Suppressor macrophage (primary cell): Measurements from ENCODE around the gene RILP.

ENCODE experiments used
- DNase-seq, 4 experiments: peaks; one replicate each; pipeline ENCODE4 v3.0.0-alpha.2; 2020 to 2022

The RILP gene

DNA sequence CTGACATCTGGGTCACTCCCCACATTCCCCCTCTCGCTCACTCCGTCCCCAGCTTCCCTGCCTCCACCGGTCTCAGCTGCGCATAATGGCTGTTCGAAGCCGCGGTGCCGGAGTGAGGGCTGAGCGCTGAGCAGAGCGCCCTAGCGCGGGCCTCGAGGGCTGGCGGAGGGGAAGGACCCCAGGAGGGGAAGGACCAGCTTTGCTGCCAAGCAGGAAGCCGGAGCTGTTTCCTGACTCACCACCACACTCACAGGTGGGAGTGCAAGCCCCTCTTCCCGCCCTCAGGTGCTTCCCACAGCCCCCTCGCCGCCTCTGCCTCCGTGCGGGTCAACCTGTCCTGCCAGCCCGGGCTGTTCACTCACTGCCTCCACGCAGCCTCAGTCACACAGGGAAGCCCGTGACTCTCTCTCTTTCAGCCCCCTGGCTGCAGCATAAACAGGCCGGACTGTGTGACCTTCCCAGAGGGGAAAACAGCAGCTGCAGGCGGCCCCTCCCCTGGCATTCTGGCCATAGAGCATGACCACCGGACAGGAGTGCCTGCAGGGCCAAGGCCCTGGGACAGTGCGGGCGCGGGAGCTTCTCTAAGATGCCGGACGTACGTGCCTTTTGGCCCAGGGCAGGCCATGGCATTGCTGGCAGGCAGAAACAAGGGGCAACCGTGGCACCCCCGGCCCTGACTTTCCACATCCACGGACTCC, 44.7 kb downstream of the RILP start:
- peak in 1 of 4 experiments; percentile 39 for DNase-seq

DNA sequence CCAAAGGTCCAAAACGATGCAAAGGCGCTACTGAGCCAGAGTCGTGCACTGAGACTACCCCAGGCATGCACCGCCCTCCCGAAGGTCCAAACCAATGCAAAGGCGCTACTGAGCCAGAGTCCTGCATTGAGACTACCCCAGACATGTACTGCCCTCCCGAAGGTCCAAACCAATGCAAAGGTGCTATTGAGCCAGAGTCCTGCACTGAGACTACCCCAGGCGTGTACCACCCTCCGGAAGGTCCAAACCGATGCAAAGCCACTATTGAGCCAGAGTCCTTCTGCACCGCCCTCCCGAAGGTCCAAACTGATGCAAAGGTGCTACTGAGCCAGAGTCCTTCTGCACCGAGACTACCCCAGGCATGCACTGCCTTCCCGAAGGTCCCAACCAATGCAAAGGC, 48.1 kb downstream of the RILP start:
- no peak for DNase-seq

DNA sequence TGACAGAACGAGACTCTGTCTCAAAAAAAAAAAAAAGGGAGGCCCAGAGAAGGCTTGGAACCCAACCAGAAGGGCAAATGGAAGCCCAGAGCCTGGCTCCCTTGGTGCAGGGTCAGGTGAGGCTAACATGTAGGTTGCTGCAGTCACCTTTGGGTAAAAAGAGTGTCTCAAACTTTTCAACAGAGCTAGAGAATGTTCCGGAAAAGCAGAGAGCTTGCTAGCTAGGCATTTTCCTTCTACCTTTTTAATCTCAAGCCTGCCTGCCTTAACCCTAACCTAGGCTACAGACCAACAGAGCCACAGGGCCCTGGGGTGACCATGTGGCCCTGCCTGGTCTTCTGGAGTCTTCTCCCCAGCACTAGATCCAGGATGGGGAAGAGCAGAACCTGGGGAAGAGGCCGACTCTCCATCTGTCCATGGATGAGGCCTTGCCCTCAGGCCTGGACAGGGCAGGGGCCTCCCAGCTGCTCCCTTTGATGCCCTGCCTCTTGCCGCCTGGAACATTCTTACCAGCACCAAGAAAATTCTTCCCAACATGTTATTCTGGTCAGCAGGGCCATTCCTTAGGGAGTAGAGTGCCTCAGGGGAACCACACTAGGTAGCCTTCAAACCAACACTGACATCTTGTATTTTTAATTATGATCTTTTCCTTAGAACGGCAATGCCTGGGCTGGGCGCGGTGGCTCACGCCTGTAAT, 51.1 kb downstream of the RILP start:
- DNase-seq, result no peak

DNA sequence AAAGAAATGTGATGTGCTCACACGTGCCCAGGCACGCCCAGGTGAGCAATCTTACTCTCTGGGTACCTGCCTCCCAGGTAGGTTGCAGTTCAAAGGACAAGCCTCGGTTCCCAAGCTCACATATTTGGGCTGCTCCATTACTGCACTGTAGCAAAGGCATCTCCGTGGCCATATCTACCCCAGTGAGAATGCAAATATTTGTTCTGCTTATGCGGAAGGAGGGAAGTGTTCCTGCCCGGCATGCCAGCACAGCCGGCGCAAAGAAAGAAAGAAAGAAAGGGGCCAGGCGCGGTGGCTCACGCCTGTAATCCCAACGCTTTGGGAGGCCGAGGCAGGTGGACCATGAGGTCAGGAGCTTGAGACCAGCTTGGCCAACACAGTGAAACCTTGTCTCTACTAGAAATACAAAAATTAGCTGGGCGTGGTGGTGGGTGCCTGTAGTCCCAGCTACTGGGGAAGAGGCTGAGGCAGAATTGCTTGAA, 51.8 kb downstream of the RILP start:
- no peak for DNase-seq
